Hepatocyte (in vitro differentiated cells): Measurements from ENCODE around the gene SRXN1. TPM values are rescaled to one million over a fixed set of nuclear protein-coding genes. Genes with fewer than 3 reads are reported as not detected.
"Not testable (repeated sequence)": the region's sequence is repeated elsewhere in the genome, so short reads cannot be mapped to it uniquely, and the experiment has no call there.

Experiments used
- DNase-seq: peaks from one replicate; pipeline ENCODE4 v3.0.0-alpha.2; 2016; ENCODE audit warnings: low spot score
- H2AFZ ChIP-seq: fragments of 200-600 bp; sonication (generic); 2 replicates; pipeline ENCODE4 v1.6.0; 2016; ENCODE audit warnings: antibody characterized with exemption, mild to moderate bottlenecking
- H3K27ac ChIP-seq: fragments of 200-600 bp; sonication (generic); 2 replicates; pipeline ENCODE4 v1.5.1; 2016; ENCODE audit warnings: mild to moderate bottlenecking
- H3K27me3 ChIP-seq: fragments of 200-600 bp; sonication (generic); 2 replicates; pipeline ENCODE4 v1.6.1; 2016
- H3K36me3 ChIP-seq: fragments of 200-600 bp; sonication (generic); replicated peaks from 2 replicates; pipeline ENCODE4 v1.5.1; 2016; ENCODE audit warnings: low read depth; ENCODE audit not compliant: insufficient read depth
- H3K4me1 ChIP-seq: fragments of 200-600 bp; sonication (generic); 2 replicates; pipeline ENCODE4 v1.5.1; 2016; ENCODE audit warnings: mild to moderate bottlenecking, moderate library complexity; ENCODE audit not compliant: insufficient read depth
- H3K4me2 ChIP-seq: fragments of 200-600 bp; sonication (generic); 2 replicates; pipeline ENCODE4 v1.6.0; 2016
- H3K4me3 ChIP-seq: fragments of 200-600 bp; sonication (generic); 2 replicates; pipeline ENCODE4 v1.5.1; 2016; ENCODE audit warnings: mild to moderate bottlenecking
- H3K79me2 ChIP-seq: fragments of 200-600 bp; sonication (generic); 2 replicates; pipeline ENCODE4 v1.6.0; 2017; ENCODE audit warnings: mild to moderate bottlenecking
- H3K9me2 ChIP-seq: fragments of 200-600 bp; sonication (generic); replicated peaks from 2 replicates; pipeline ENCODE4 v1.6.0; 2017; ENCODE audit warnings: mild to moderate bottlenecking; ENCODE audit not compliant: insufficient read depth
- H3K9me3 ChIP-seq: fragments of 200-600 bp; sonication (generic); 2 replicates; pipeline ENCODE4 v1.5.1; 2016; ENCODE audit warnings: low read depth, mild to moderate bottlenecking
- H4K20me1 ChIP-seq: fragments of 200-600 bp; sonication (generic); 2 replicates; pipeline ENCODE4 v1.6.0; 2016; ENCODE audit warnings: mild to moderate bottlenecking; ENCODE audit not compliant: insufficient read depth, poor library complexity, severe bottlenecking
- CTCF ChIP-seq: fragments of 200-600 bp; sonication (generic); IDR thresholded peaks from 2 replicates; pipeline ENCODE4 v1.5.1; 2016; ENCODE audit warnings: antibody characterized with exemption, mild to moderate bottlenecking; ENCODE audit not compliant: poor library complexity
- EZH2 ChIP-seq: fragments of 200-600 bp; sonication (generic); IDR thresholded peaks from 2 replicates; pipeline ENCODE4 v1.6.1; 2016; ENCODE audit warnings: antibody characterized with exemption, mild to moderate bottlenecking, borderline replicate concordance
- EZH2phosphoT487 ChIP-seq: fragments of 200-600 bp; sonication (generic); IDR thresholded peaks from one replicate; pipeline ENCODE4 v1.6.1; 2018; ENCODE audit warnings: antibody characterized with exemption, mild to moderate bottlenecking, low read depth, moderate library complexity; ENCODE audit not compliant: unreplicated experiment, severe bottlenecking
- WGBS: methylation state at CpG from one replicate; pipeline ENCODE4 v1.1.6; 2016; ENCODE audit warnings: low lambda C conversion rate; ENCODE audit errors: missing lambda C conversion rate; 5-methylcytosine and 5-hydroxymethylcytosine counted together
- polyA plus RNA-seq: library from polyadenylated mRNA; unstranded; fragments of >200 nt; fragmentation: Nextera tagmentation; extraction: Ambion mirVana; gene quantifications from 2 replicates; pipeline ENCODE4 v1.2.1, GENCODE V29; 2016
- total RNA-seq: library from RNA; depleted of rRNA; stranded (reverse); fragments of >200 nt; gene quantifications from 2 replicates; pipeline ENCODE4 v1.2.3, GENCODE V29; 2014

The SRXN1 gene
- total and polyA plus RNA-seq, 2 experiments from 2014 or later = 39.6 to 42.2 TPM

GRCh38 chr20:694496-694895 lies 41.5 kb upstream of the SRXN1 start:
- H2AFZ ChIP-seq = no peak overlapping the region
- no peaks in the 10 kb centered on the region for H3K36me3 ChIP-seq
- H4K20me1 ChIP-seq = no peaks in the 10 kb centered on the region
- peaks cover 8% of the 10 kb centered on the region for H3K27me3 ChIP-seq
- no peak for DNase-seq
- H3K27ac ChIP-seq = no peak overlapping the region
- H3K9me2 ChIP-seq = no peaks in the 10 kb centered on the region
- no peak overlapping the region for H3K4me3 ChIP-seq
- 80% methylated on average over 4 of the region's 4 CpGs for WGBS
- TF ChIP-seq EZH2phosphoT487 (no peak), EZH2 (no peak), CTCF (no peak)
- H3K9me3 ChIP-seq = no peaks in the 10 kb centered on the region
- no peak overlapping the region for H3K4me2 ChIP-seq
- no peaks in the 10 kb centered on the region for H3K4me1 ChIP-seq
- no peaks in the 10 kb centered on the region for H3K79me2 ChIP-seq

GRCh38 chr20:693786-694185 lies 40.8 kb upstream of the SRXN1 start:
- H3K9me2 ChIP-seq, H3K9me3 ChIP-seq, DNase-seq, H3K4me3 ChIP-seq, H3K27me3 ChIP-seq, H3K36me3 ChIP-seq, H2AFZ ChIP-seq, H3K79me2 ChIP-seq, H3K4me1 ChIP-seq, H4K20me1 ChIP-seq, H3K4me2 ChIP-seq, H3K27ac ChIP-seq: not testable (repeated sequence)
- WGBS = 90% methylated on average over 10 of the region's 10 CpGs

- H3K27ac ChIP-seq = no peak overlapping the region
- no peaks in the 10 kb centered on the region for H4K20me1 ChIP-seq
- H3K9me2 ChIP-seq = no peaks in the 10 kb centered on the region
- no peak overlapping the region for H3K4me3 ChIP-seq
- H3K79me2 ChIP-seq = no peaks in the 10 kb centered on the region
- no peak overlapping the region for H2AFZ ChIP-seq
- H3K27me3 ChIP-seq = peaks cover 20% of the 10 kb centered on the region
- no peaks in the 10 kb centered on the region for H3K4me1 ChIP-seq
- WGBS = 88% methylated on average over 1 of the region's 1 CpG
- no peak for DNase-seq
- H3K4me2 ChIP-seq = no peak overlapping the region
- no peak for TF ChIP-seq EZH2phosphoT487
- no peak for TF ChIP-seq CTCF
- TF ChIP-seq EZH2 = no peak
- no peaks in the 10 kb centered on the region for H3K9me3 ChIP-seq
- no peaks in the 10 kb centered on the region for H3K36me3 ChIP-seq
Measured at GRCh38 chr20:692044-692443, 39.0 kb upstream of the SRXN1 start.

GRCh38 chr20:689947-690346 lies 36.9 kb upstream of the SRXN1 start:
- no peaks in the 10 kb centered on the region for H3K36me3 ChIP-seq
- no peaks in the 10 kb centered on the region for H3K9me2 ChIP-seq
- H3K4me1 ChIP-seq = no peaks in the 10 kb centered on the region
- H3K4me2 ChIP-seq = no peak overlapping the region
- no peak overlapping the region for H2AFZ ChIP-seq
- no peak overlapping the region for H3K27ac ChIP-seq
- no peak overlapping the region for H3K4me3 ChIP-seq
- TF ChIP-seq CTCF = no peak
- no peak for TF ChIP-seq EZH2
- TF ChIP-seq EZH2phosphoT487 = no peak
- no peaks in the 10 kb centered on the region for H4K20me1 ChIP-seq
- H3K9me3 ChIP-seq = no peaks in the 10 kb centered on the region
- no peak for DNase-seq
- H3K27me3 ChIP-seq = peaks cover 27% of the 10 kb centered on the region
- 64% methylated on average over 1 of the region's 1 CpG for WGBS
- no peaks in the 10 kb centered on the region for H3K79me2 ChIP-seq
